GM20000 (cell line): ENCODE measurements around the gene SPRYD3.

Experiments
- DNase-seq: peaks from one replicate; pipeline ENCODE4 v3.0.0; 2012; ENCODE audit warnings: low spot score
- TF ChIP-seq, protein P1 (sequence below): IDR thresholded peaks from 2 replicates; pipeline ENCODE4 v1.5.1; 2012; ENCODE audit warnings: mild to moderate bottlenecking, control low read depth; ENCODE audit errors: extremely low read depth, missing control alignments

SPRYD3 gene

DNA sequence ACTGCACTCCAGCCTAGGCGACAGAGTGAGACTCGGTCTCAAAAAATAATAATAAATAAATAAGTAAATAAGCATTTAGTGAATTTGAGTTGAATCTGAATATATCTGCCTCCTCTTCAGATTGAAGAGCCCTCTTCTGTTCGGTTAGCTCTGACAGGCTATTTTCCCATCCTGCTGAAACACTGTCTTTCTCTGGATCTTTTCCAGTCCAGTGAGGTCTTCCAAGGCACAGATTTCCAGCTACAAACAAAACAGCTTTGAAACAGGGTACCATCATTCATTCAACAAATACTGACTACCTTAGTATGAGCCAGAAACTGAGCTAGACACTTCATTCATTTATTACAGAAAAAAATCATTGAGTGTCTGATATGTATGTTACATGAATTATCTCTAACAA, 7.2 kb upstream of the SPRYD3 start:
- DNase-seq, result no peak
- TF ChIP-seq, protein P1, sequence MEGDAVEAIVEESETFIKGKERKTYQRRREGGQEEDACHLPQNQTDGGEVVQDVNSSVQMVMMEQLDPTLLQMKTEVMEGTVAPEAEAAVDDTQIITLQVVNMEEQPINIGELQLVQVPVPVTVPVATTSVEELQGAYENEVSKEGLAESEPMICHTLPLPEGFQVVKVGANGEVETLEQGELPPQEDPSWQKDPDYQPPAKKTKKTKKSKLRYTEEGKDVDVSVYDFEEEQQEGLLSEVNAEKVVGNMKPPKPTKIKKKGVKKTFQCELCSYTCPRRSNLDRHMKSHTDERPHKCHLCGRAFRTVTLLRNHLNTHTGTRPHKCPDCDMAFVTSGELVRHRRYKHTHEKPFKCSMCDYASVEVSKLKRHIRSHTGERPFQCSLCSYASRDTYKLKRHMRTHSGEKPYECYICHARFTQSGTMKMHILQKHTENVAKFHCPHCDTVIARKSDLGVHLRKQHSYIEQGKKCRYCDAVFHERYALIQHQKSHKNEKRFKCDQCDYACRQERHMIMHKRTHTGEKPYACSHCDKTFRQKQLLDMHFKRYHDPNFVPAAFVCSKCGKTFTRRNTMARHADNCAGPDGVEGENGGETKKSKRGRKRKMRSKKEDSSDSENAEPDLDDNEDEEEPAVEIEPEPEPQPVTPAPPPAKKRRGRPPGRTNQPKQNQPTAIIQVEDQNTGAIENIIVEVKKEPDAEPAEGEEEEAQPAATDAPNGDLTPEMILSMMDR, result no peak

- TF ChIP-seq, protein P1, result no peak
- no peak for DNase-seq
Measured at GRCh38 chr12:53082637-53083175, 3.5 kb upstream of the SPRYD3 start.

- TF ChIP-seq, protein P1, result no peak
- DNase-seq, result no peak
Measured at GRCh38 chr12:53078425-53079225, 565 bp downstream of the SPRYD3 start.

- TF ChIP-seq, protein P1, result no peak
- no peak for DNase-seq
Measured at GRCh38 chr12:53077030-53077429, 2.2 kb downstream of the SPRYD3 start.

GRCh38 chr12:53076461-53076860, 2.7 kb downstream of the SPRYD3 start:
- no peak for DNase-seq
- TF ChIP-seq, protein P1, result no peak

GRCh38 chr12:53074999-53075370, 4.2 kb downstream of the SPRYD3 start:
- DNase-seq, result no peak
- TF ChIP-seq, protein P1, result no peak

DNA sequence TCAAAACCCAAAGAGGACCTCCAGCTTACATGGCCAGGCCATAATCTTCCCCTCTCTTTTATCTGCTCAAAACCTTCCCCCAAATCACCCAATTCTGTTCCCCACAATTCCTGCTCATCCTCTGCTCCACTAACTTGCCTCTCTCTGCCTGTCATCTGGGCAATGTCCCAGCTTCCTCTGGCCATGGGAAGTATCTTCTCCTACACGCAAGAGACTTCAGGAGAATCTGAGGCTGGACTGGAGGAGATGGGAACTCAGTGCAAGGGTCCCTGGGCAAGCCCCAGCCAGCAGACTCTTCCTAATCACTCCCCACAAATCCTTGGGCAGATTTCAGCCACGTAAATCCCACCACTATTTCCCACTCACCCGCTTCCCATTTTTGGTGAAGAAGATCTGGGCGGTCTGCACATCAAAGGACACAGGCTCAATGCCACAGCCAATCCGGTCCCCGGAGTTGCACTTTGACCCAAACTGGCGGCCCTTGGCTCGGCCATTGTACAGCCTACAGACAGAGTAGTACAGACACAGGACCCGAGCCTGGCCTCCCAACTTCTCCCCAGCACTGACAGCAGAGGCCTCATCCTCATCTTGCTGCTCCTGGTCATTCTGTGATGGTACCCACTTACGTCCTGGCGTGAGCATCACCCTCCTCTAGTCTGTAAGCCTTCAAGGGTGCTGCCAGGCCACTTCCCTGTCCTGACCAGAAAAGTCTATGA, 4.7 kb downstream of the SPRYD3 start:
- TF ChIP-seq, protein P1, result no peak
- DNase-seq, result no peak
